ENCODE data around the gene PDLIM1. TPM values are rescaled to one million over a fixed set of nuclear protein-coding genes. Genes with fewer than 3 reads are reported as not detected.

PDLIM1 gene
- total and polyA plus RNA-seq, 2 of the 8 experiments (the other 6 are each of a cell fraction or from before 2014, with no cell fraction given) = 169 to 245 TPM

DNA sequence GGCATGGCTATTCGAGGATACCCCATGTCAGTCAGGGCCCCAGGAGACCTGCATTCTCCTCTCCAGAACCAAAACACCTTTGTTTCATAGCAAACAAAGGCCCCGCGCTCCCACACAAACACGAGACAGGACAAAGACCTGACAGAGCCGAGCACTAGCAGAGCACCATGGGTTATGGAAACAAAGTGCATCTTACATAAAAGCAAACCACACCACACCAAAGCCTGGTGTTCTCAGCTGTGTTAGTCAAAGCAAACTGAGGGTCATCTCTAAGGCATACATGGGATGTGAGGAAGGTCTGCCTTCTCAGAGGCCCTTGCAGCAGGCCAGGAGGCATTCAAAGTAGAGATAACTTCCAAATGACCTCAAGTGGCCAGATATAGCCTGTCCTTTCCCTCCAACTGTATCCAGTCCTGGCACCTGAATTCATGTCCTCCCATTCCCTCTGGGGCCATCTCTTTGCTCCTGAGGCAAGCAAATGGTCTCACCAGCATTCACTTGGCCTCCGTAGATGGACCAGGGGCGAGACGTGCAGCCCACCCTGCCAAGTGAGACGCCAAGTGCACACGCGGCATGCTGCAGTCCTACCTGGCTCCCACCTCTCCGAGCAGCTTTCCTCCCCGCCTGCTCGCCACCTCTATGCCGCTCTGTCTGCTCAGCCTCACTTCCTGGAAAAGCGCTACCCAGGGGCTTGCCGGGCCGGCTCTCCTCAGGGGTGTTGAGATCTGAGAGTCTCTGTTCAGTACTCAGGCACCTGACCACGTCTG lies 45.3 kb upstream of the PDLIM1 start:
- Histone ChIP-seq H3K36me3 (ENCODE audit: control insufficient read depth in 2 of 4, insufficient read depth in 4 of 4, low read length in 3 of 4) (peaks cover 0 to 3% (median 0%) of the 10 kb centered on the region in 4 experiments; a peak in 1 of 8 replicates), H3K27ac (ENCODE audit: low read depth, low read length) (no peak overlapping the region), H4K91ac (replicated peaks; ENCODE audit: insufficient read length, low read length) (no peak overlapping the region), H3K9me3 (ENCODE audit: insufficient read depth in 2 of 2, low read depth in 1 of 2, low read length in 1 of 2) (no peaks in the 10 kb centered on the region), H2BK120ac (replicated peaks; ENCODE audit: low read depth, low read length) (no peak overlapping the region), H3K56ac (replicated peaks; ENCODE audit: insufficient read length, low read depth, low read length) (no peak overlapping the region), H4K5ac (ENCODE audit: insufficient read length, low read depth, low read length) (no peak overlapping the region), H3K18ac (ENCODE audit: extremely low read depth, low read length) (no peak overlapping the region), H2BK5ac (ENCODE audit: low read depth, low read length) (peak overlapping the region; percentile 58; the same call in 1 of the 2 replicates), H2AK5ac (ENCODE audit: low read depth, low read length) (no peak overlapping the region), H3K9ac (replicated peaks in 1 of 4; ENCODE audit: extremely low read depth in 1 of 4, low read depth in 3 of 4, low read length in 3 of 4) (no peak overlapping the region), H2BK12ac (ENCODE audit: low read depth, low read length) (peak overlapping the region; percentile 43; the same call in 1 of the 2 replicates), H3K14ac (ENCODE audit: insufficient read length) (no peak overlapping the region), H3K23ac (ENCODE audit: insufficient read length) (no peak overlapping the region), H2BK15ac (ENCODE audit: low read length) (no peak overlapping the region), H4K20me1 (replicated peaks in 1 of 2; ENCODE audit: control insufficient read depth in 1 of 2, insufficient read depth in 2 of 2, low read length in 2 of 2) (peaks cover 0 to 2% of the 10 kb centered on the region in 2 experiments), H4K8ac (ENCODE audit: extremely low read depth, insufficient read depth, low read length) (no peak overlapping the region), H3K4me2 (ENCODE audit: insufficient read depth in 1 of 2, low read depth in 2 of 2, low read length in 2 of 2) (no peak overlapping the region), H3K4me3 (ENCODE audit: extremely low read depth in 1 of 4, insufficient read depth in 2 of 4, low read depth in 3 of 4, low read length in 4 of 4) (no peak overlapping the region), H3K4ac (replicated peaks; ENCODE audit: insufficient read length, low read depth, low read length) (no peak overlapping the region), H3K79me1 (ENCODE audit: low read depth, low read length) (no peaks in the 10 kb centered on the region), H3K27me3 (replicated peaks in 1 of 4; ENCODE audit: control insufficient read depth in 3 of 4, extremely low read depth in 1 of 4, insufficient read depth in 3 of 4, low read length in 3 of 4) (no peaks in the 10 kb centered on the region), H2BK20ac (ENCODE audit: low read length) (no peak overlapping the region), H3K79me2 (ENCODE audit: control insufficient read depth in 1 of 2, insufficient read depth in 2 of 2, low read length in 2 of 2) (no peaks in the 10 kb centered on the region), H3K23me2 (ENCODE audit: low read depth, low read length) (no peaks in the 10 kb centered on the region), H2AFZ (ENCODE audit: low read length) (no peak overlapping the region), H3K4me1 (replicated peaks in 1 of 4; ENCODE audit: control insufficient read depth in 3 of 4, insufficient read depth in 4 of 4, low read length in 3 of 4) (peaks cover 0 to 6% (median 0%) of the 10 kb centered on the region in 4 experiments; a peak in 1 of 7 replicates)
- no peak for DNase-seq (ENCODE audit: low read depth in 1 of 2, low spot score in 2 of 2)
- POLR2A ChIA-PET (ENCODE audit: partially characterized antibody) = no interaction called here
- FAIRE-seq = no peak
- CTCF ChIA-PET (ENCODE audit: partially characterized antibody) = interaction anchor here (1.0 to 2.0 kb wide), 8 partner anchors 9 to 203 kb away, joined by 3 to 11 read pairs (median 4); no protein-coding TSS in a partner anchor
- WGBS, 2 experiments (ENCODE audit: extremely low coverage in 1 of 2, insufficient coverage in 1 of 2, insufficient read length in 1 of 2, insufficient replicate concordance in 2 of 2, low coverage in 1 of 2, low lambda C conversion rate in 2 of 2, missing lambda C conversion rate in 1 of 2) = 91% methylated on average over 19 of the region's 19 CpGs; no CpG with 5 or more reads in 1 of the 2 experiments

All from H1 (cell line).